Peyer's patch (tissue), 4 donors: ENCODE results near the gene PRDX5.

Source experiments
- POLR2A ChIP-seq, 2 donors: fragments of 450-650 bp; IDR thresholded peaks; one replicate each; pipeline ENCODE4 v1.5.1; 2017; ENCODE audit warnings: antibody characterized with exemption in 2 of 2, mild to moderate bottlenecking in 2 of 2, moderate library complexity in 2 of 2
- TF ChIP-seq, protein P1 (sequence below), 6 experiments: fragments of 450-650 bp in 4 of 6; fragments of 200-600 bp in 2 of 6; sonication (generic) in 1 of 6; IDR thresholded peaks; one replicate each; pipeline ENCODE4 v1.5.1; 2017 to 2019; ENCODE audit warnings: antibody characterized with exemption in 6 of 6, mild to moderate bottlenecking in 3 of 6, moderate library complexity in 1 of 6

DNA sequence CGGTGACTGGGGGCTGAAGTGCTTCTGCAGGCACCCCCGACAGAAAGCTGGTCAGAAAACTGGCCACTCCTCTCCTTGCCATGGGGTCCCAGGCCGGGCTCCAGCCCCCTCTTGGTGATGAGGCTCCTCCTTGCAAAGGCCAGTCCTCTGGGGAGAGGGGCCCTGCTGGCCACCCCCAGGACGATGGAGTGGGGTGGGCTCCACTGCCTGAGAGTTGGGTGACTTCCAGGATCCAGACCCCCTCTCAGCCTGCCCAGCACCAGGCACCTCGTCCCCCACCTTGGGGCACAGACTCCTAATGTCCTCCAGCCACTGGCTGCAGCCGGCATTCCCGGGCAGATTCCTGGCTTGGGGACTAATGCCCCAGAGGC is 40.6 kb downstream of the PRDX5 start:
- TF ChIP-seq, protein P1, sequence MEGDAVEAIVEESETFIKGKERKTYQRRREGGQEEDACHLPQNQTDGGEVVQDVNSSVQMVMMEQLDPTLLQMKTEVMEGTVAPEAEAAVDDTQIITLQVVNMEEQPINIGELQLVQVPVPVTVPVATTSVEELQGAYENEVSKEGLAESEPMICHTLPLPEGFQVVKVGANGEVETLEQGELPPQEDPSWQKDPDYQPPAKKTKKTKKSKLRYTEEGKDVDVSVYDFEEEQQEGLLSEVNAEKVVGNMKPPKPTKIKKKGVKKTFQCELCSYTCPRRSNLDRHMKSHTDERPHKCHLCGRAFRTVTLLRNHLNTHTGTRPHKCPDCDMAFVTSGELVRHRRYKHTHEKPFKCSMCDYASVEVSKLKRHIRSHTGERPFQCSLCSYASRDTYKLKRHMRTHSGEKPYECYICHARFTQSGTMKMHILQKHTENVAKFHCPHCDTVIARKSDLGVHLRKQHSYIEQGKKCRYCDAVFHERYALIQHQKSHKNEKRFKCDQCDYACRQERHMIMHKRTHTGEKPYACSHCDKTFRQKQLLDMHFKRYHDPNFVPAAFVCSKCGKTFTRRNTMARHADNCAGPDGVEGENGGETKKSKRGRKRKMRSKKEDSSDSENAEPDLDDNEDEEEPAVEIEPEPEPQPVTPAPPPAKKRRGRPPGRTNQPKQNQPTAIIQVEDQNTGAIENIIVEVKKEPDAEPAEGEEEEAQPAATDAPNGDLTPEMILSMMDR (IDR thresholded peaks at IDR 0.05) = no peak
- no peak for TF ChIP-seq POLR2A (IDR thresholded peaks at IDR 0.05)
